Breast epithelium (tissue), 4 donors: Measurements from ENCODE around the gene ARSA. TPM values are rescaled to one million over a fixed set of nuclear protein-coding genes. Genes with fewer than 3 reads are reported as not detected.
"Not testable (repeated sequence)": the region's sequence is repeated elsewhere in the genome, so short reads cannot be mapped to it uniquely, and the experiment has no call there.

Experiments used
- DNase-seq, 2 donors: peaks; one replicate each; pipeline ENCODE4 v3.0.0-alpha.2; 2019; ENCODE audit warnings: low spot score in 2 of 2
- H3K27ac ChIP-seq, 2 donors: fragments of 200-600 bp; sonication (generic) in 1 of 2; one replicate each; pipeline ENCODE4 v1.5.1; 2016 to 2019; ENCODE audit warnings: mild to moderate bottlenecking in 1 of 2
- H3K27me3 ChIP-seq, 2 donors: fragments of 200-600 bp; sonication (generic) in 1 of 2; one replicate each; pipeline versions ENCODE4 v1.5.1 to v1.6.0; 2017 to 2019; ENCODE audit warnings: control low read depth in 1 of 2, mild to moderate bottlenecking in 1 of 2
- H3K36me3 ChIP-seq: fragments of 200-600 bp; one replicate; pipeline ENCODE4 v1.5.1; 2019
- H3K4me1 ChIP-seq, 2 donors: fragments of 200-600 bp; sonication (generic); one replicate each; pipeline ENCODE4 v1.5.1; 2016 to 2019; ENCODE audit warnings: control low read depth in 1 of 2
- H3K4me3 ChIP-seq, 3 donors: fragments of 200-600 bp; sonication (generic); 1 replicate in 2 of 3; 2 replicates in 1 of 3; pipeline ENCODE4 v1.5.1; 2016 to 2019; ENCODE audit warnings: mild to moderate bottlenecking in 3 of 3, moderate library complexity in 2 of 3
- H3K9me3 ChIP-seq, 2 donors: fragments of 200-600 bp; sonication (generic) in 1 of 2; one replicate each; pipeline ENCODE4 v1.5.1; 2016 to 2019; ENCODE audit warnings: control low read depth in 1 of 2
- POLR2A ChIP-seq: fragments of 450-650 bp; IDR thresholded peaks from one replicate; pipeline ENCODE4 v1.6.1; 2016; ENCODE audit warnings: antibody characterized with exemption, mild to moderate bottlenecking, moderate library complexity
- POLR2AphosphoS5 ChIP-seq, 3 donors: sonication (generic); formaldehyde crosslinking; IDR thresholded peaks; one replicate each; pipeline ENCODE4 v1.6.1; 2017; ENCODE audit warnings: antibody characterized with exemption in 3 of 3
- intact Hi-C: fragments of 100-400 bp; cut with DNase I; formaldehyde crosslinking; loops from one replicate; pipeline ENCODE4 v1.15.1; 2023; ENCODE audit warnings: low total_unique reads
- total RNA-seq, 3 donors: library from RNA; depleted of rRNA; stranded (reverse); fragments of >200 nt; gene quantifications; one replicate each; pipeline ENCODE4 v1.1.0, GENCODE V29; 2016
- TF ChIP-seq, protein P1 (sequence below), 3 donors: fragments of 450-650 bp; IDR thresholded peaks; one replicate each; pipeline ENCODE4 v1.5.1; 2016 to 2017; ENCODE audit warnings: antibody characterized with exemption in 3 of 3, mild to moderate bottlenecking in 3 of 3, moderate library complexity in 3 of 3

The ARSA gene
- total RNA-seq, 3 donors from 2014 or later = 23.8 to 39.0 (median 36.3) TPM

DNA sequence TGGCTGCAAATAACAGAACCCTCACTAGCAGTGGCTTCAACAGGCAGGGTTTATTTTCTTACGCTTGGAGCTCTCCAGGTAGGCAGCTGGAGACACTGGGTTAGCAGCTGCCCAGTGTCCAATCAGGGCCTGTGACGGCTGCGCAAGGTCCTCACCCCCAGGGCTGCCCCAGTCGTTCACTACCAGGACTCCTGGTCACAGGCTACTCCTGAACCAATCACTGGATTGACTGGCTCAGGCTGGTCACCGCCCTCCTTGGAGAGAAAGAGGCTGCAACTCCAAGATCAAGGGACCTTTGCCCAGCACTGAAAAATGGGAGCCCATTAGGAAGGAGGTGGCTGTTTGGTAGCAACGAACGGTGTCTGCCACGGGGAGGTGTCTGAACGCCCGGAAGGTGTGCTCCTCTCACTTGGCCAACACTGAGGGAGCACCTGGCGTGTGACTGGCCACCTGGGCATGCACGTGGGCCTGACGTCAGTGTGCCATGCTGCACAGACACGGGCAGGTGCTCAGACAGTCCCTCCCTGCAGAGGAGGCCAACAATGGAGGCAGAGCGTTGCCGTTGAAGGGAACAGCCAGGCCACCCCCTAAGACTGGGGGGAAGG is 5.1 kb downstream of the ARSA start:
- Histone ChIP-seq H3K4me3 (peak overlapping the region in 2 of 3 donors; percentile 43 to 51), H3K4me1 (peaks cover 0 to 21% of the 10 kb centered on the region in 2 donors), H3K36me3 (no peaks in the 10 kb centered on the region), H3K9me3 (no peaks in the 10 kb centered on the region), H3K27me3 (no peaks in the 10 kb centered on the region), H3K27ac (peak overlapping the region; percentile 88 to 91)
- TF ChIP-seq, protein P1, sequence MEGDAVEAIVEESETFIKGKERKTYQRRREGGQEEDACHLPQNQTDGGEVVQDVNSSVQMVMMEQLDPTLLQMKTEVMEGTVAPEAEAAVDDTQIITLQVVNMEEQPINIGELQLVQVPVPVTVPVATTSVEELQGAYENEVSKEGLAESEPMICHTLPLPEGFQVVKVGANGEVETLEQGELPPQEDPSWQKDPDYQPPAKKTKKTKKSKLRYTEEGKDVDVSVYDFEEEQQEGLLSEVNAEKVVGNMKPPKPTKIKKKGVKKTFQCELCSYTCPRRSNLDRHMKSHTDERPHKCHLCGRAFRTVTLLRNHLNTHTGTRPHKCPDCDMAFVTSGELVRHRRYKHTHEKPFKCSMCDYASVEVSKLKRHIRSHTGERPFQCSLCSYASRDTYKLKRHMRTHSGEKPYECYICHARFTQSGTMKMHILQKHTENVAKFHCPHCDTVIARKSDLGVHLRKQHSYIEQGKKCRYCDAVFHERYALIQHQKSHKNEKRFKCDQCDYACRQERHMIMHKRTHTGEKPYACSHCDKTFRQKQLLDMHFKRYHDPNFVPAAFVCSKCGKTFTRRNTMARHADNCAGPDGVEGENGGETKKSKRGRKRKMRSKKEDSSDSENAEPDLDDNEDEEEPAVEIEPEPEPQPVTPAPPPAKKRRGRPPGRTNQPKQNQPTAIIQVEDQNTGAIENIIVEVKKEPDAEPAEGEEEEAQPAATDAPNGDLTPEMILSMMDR (IDR thresholded peaks at IDR 0.05) = peak in 1 of 3 donors; percentile 8
- TF ChIP-seq POLR2AphosphoS5 (IDR thresholded peaks at IDR 0.05) = peak in 1 of 3 donors; percentile 55
- TF ChIP-seq POLR2A = no peak
- intact Hi-C loops = no loop called here
- peak; percentile 84 to 89 for DNase-seq

GRCh38 chr22:50621948-50622722 is 5.8 kb downstream of the ARSA start:
- H3K4me1 ChIP-seq = peaks cover 0 to 19% of the 10 kb centered on the region in 2 donors
- no peaks in the 10 kb centered on the region for H3K36me3 ChIP-seq
- H3K27ac ChIP-seq = peak overlapping the region; percentile 88 to 91
- TF ChIP-seq, protein P1 (IDR thresholded peaks at IDR 0.05) = no peak
- TF ChIP-seq POLR2AphosphoS5 (IDR thresholded peaks at IDR 0.05) = no peak
- TF ChIP-seq POLR2A = no peak
- no peaks in the 10 kb centered on the region for H3K9me3 ChIP-seq
- H3K27me3 ChIP-seq = no peaks in the 10 kb centered on the region
- DNase-seq = peak in 1 of 2 donors; percentile 62
- peak overlapping the region in 2 of 3 donors; percentile 43 to 51 for H3K4me3 ChIP-seq
- intact Hi-C loops = no loop called here

- TF ChIP-seq POLR2A (no peak), POLR2AphosphoS5 (IDR thresholded peaks at IDR 0.05) (no peak)
- TF ChIP-seq, protein P1 (IDR thresholded peaks at IDR 0.05) = no peak
- DNase-seq = no peak
- no peaks in the 10 kb centered on the region for H3K36me3 ChIP-seq
- H3K4me3 ChIP-seq = peak overlapping the region in 2 of 3 donors; percentile 43 to 51
- no peaks in the 10 kb centered on the region for H3K27me3 ChIP-seq
- H3K27ac ChIP-seq = peak overlapping the region; percentile 88 to 91
- intact Hi-C loops = no loop called here
- H3K9me3 ChIP-seq = no peaks in the 10 kb centered on the region
- peaks cover 0 to 14% of the 10 kb centered on the region in 2 donors for H3K4me1 ChIP-seq
Measured at GRCh38 chr22:50621356-50621880, 6.5 kb downstream of the ARSA start.

DNA sequence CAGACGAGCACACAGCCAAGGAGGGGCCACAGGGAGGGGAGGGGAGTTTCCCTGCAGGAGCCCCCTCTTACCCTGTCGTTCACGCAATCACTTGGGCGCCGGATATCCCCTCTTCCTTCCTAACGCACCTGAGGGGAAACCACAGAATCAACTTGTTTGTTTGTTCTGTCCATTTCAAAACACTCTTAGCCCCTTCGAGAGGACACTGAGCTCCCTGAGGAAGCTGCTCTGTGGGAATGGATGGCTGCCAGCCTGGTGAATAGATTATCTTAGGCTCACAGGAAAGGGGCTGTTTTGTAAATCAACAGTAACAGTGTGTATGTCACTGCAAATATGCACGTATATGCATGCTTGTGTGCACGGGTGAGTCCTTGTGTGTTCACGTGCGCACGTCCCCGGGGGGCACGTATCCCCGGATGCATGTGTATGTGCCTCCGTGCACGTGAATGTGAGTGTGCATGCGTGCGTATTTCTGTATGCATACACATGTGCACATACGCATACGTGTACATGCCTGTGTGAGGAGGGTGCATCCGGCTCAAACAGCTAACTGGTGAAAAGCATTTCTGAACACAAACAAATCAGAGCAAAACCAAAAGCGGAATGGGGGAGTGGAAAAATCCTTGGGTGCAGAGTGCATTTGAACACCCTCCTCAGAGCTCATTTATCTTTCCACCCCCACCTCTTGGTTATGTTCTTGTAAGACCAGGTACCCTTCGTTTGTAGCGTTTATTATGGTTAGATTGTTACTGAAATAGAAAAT is 7.2 kb downstream of the ARSA start:
- no peaks in the 10 kb centered on the region for H3K9me3 ChIP-seq
- TF ChIP-seq POLR2A (no peak), POLR2AphosphoS5 (IDR thresholded peaks at IDR 0.05) (no peak)
- TF ChIP-seq, protein P1 (IDR thresholded peaks at IDR 0.05) = peak; percentile 66 to 88 (median 81)

DNA sequence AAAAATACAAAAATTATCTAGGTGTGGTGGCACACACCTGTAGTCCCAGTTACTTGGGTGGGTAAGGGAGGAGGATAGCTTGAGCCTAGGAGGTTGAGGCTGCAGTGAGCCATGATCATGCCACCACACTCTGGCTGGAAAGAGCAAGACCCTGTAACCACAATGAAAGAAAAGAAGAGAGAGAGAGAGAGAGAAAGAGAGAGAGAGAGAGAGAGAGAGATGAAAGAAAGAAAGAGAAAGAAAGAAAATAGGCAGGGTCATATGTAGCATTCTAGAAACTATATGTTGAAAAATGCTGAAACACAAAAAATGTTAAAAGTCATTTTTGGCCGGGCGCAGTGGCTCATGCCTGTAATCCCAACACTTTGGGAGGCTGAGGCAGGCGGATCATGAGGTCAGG is 13.7 kb downstream of the ARSA start:
- H3K27me3 ChIP-seq, H3K36me3 ChIP-seq, DNase-seq, H3K9me3 ChIP-seq, intact Hi-C loops, H3K4me3 ChIP-seq, H3K27ac ChIP-seq, H3K4me1 ChIP-seq: not testable (repeated sequence)

More for the DNA sequence above, 7.2 kb downstream of the ARSA start:
- no peaks in the 10 kb centered on the region for H3K36me3 ChIP-seq
- peaks cover 0 to 14% of the 10 kb centered on the region in 2 donors for H3K4me1 ChIP-seq
- intact Hi-C loops = no loop called here
- peak in 1 of 2 donors; percentile 58 for DNase-seq
- peak overlapping the region in 1 of 2 donors; percentile 88 for H3K27ac ChIP-seq
- H3K4me3 ChIP-seq = peak overlapping the region in 2 of 3 donors; percentile 43 to 51
- H3K27me3 ChIP-seq = no peaks in the 10 kb centered on the region
